GM21528 (cell line): ENCODE measurements around the gene MAPKAP1.
A peak's percentile ranks its signal among the peaks of the same experiment; 100 is the strongest.

ENCODE experiments used
- ATAC-seq: cut with Tn5 transposase; IDR thresholded peaks from one replicate; pipeline ENCODE4 v1.9.1; 2021; ENCODE audit warnings: mild to moderate bottlenecking, moderate library complexity; ENCODE audit not compliant: unreplicated experiment, low FRiP score

Gene MAPKAP1

DNA sequence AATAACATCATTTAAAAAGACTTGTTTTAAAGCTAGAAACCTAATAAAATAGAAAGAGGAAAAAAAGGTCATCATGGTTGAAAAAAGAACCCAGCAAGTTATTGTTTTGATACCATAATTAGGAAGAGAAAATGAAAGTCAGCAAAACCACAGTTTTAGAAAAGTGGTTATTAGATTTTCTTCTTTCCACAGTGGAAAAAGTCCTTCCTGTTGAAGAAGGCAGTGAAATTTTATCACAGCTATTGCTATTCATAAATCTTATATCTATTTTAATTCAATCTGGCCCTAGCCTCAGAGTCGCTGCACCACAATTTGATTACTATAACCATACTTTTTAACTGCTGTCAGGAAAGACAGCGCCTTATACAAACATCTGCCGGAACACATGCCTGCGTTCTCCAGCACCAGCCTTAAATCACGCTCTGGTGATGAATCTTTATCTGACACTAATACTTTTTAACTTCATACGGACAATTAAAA, 60.3 kb downstream of the MAPKAP1 start:
- no peak for ATAC-seq

DNA sequence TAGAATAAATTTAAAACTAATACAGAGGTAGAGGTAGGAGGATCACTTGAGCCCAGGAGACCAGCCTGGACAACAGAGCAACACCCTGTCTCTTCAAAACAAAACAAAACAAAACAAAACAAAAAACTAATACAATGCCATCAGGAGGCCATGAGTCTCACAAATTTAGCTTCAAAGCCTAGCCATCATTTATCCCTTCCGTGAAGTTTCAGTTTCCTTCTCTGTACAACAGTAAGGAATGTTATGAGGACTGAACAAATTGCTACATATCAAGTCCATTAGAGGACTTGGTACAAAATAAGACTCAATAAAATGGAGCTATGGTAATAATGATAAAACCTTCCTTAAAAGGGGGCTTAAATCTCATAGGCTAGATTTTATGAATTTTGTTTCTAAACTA, 60.8 kb downstream of the MAPKAP1 start:
- no peak for ATAC-seq

DNA sequence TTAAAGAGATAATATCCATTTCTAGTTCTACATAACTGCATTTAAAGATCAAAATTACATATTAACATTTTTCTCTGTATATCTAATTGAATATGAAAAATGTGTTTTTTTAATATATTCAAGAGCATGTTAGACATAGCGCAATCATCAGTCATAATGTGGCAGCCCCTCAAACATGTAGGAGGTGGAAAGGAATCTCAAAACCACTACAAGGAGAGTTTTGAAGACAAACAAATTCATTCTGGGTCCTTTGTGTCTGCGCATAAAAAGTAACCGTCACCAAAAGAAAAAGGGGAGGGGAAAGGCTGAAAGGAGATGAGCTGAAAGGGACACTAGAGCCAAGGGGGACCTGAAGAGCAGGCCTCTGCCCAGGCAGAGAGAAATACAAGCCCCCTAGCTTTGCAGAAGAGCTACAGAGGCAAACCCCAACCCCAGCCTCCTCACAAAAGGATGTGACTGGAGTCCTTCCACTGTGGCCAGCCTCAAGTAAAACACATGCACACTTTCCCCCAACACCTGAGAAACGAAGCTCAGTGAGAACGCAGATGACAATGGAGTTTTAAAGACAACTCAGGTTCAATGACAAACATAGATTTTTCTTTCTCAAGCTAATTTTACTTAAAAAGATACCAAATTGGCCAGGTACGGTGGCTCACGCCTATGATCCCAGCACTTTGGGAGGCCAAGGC, 62.0 kb downstream of the MAPKAP1 start:
- no peak for ATAC-seq

DNA sequence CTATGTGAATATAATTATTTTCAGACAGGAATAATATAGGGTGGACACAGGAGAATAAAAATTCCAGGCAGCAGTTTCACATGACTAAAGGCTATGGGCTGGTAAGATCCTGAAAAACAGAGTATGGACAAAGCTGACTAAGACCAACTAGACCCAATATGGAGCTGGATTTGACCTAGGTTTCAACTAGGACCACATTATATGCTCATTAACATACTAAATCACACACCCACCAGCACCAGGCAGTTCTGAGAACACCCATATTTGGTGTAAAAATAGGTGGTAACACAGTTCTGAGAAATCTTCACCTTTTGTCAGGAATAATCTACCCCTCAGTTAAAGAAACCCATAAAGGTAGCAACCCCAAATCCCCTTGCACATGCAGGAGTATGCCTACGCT, 64.7 kb downstream of the MAPKAP1 start:
- no peak for ATAC-seq

DNA sequence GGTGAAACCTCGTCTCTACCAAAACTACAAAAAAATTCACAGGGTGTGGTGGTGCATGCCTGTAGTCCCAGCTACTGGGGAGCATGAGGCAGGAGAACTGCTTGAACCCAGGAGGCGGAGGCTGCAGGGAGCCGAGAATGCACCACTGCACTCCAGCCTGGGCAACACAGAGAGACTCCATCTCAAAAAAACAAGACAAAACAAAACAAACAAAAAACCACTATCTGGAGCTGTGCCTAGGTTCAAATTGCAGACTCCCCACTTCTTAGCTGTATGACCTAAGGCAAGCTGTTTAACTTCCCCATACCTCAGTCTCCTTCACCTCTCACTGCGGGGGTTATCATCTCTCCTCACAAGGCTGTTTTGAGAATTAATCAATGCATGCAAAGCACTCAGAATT, 68.0 kb downstream of the MAPKAP1 start:
- no peak for ATAC-seq

DNA sequence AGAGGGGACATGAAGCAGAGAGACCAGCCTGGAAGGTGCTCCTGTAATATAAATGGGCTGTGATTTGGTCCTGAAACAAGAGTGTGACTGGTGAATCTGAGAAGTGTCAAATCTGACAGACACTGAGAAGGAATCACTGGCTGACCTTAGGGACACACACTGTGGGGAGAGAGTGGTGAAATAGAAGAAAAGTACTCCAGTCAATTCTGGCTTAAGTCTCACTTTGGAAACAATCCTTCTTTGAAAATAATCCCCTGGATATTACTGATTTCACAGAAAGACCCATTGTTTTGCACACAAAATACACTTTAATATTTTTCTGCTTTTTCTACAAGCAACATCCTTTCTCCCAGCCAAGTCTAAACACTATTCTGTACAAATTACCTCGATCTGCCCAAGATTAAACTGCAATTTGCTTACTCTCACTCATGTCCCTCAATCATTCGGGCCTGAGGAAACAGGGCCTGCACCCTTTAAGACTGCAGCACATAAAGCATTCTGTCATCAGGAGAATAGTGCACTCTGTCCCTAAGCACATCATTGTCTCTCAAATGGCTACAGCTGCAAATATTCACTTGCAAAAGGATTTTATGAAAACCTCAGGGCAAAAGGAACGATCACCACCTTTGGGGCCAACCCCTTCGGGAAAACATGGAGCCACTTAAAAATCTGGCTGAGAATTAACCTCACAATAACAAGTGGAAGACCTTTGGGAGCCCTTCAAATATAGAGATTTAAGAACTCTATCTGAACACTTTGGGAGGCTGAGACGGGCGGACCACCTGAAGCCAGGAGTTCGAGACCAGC, 68.6 kb downstream of the MAPKAP1 start:
- no peak for ATAC-seq

DNA sequence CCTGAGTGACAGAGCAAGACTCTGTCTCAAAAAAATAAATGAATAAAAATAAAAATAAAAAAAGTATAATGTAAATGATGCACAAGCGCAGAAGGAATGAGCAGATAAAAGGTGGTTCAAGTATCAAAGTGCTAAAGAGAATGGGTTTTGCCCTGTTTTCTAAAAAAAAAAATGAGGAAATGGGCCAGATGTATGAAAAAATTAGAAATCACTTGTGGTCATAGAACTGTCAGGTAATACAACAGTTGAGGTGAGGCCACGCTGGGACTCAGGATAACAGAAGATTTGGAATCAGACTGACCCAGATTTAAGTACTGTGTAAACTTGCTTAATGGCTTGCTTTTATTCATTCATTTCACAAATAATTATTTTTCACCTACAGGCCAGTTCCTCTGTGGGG, 69.8 kb downstream of the MAPKAP1 start:
- no peak for ATAC-seq

DNA sequence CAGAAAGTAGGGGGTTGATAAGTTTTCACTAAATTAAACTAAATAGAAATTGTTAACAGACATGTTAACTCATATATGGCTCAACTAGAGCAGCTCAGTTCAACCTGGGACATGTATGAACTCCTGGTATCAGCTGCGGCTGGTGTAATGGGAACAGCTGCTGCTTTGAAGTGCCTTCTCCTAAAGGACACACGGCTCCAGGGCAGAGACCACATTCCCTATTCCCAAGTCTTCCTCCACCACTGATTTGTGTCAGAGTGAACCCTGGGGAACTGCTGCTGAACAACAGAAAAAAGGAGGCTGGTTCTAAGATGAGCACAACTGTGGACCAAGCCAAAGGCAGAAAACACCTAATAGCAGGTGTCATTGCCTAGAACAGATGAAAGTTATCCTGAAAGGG, 71.1 kb downstream of the MAPKAP1 start:
- ATAC-seq, result no peak

DNA sequence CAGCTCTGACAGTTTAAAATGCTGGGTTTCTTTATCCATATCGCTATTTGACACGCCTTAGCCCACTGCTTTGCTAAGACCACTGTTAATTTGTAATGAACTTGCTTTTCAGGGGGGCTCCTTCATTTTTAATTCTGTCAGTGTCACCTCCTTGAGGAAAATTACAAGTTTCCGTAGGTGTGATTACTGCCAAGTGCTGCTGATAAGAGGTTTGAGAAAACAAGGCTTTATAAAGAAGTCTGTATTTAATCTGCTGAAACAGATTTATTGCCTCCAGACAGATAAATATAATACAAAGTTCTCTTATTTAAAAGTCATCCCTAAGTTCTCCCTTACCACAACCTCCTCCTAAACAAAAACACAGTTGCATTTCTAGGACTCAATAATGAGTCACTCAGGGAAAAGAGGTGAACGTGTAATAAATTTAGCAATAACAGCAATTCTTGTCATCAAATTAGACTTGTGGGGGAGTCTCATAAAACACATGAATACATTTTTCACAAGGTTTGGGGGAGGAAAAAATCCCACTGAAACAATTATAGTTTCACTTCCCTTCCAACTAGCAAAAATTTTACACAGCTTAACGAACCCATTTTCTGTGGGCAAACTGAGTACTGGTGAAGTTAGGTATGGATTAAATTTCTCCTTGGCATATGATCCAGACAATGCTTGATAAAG, 72.8 kb downstream of the MAPKAP1 start:
- ATAC-seq, result no peak

DNA sequence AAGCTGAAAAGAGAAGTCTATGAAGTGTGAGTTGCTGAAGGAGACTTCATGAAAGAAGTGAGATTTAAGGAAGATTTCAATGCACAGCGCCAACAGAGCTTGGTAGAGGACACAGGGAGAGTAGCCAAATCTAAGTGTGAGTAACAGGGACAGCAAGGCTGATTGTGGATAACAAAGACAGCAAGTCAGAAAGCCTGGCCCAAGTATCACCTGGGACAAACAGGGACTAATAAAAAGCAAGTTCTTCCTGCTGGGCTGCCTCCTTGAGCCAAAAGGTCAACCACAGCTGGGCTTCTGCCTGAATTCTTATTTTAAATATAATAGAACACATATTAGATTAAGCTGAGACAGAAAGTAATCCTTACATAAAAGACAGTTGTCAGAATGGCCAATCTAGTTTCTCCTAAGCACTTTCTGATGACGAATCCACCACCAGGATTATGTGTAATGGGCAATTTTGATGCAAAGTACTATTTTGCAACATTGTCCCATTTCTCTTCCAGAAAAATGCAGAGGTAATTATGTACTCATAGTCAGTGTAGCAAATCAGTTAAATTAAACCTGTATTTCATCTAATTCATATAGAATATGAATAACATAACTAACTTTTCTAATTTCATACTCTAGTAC, 73.8 kb downstream of the MAPKAP1 start:
- no peak for ATAC-seq

DNA sequence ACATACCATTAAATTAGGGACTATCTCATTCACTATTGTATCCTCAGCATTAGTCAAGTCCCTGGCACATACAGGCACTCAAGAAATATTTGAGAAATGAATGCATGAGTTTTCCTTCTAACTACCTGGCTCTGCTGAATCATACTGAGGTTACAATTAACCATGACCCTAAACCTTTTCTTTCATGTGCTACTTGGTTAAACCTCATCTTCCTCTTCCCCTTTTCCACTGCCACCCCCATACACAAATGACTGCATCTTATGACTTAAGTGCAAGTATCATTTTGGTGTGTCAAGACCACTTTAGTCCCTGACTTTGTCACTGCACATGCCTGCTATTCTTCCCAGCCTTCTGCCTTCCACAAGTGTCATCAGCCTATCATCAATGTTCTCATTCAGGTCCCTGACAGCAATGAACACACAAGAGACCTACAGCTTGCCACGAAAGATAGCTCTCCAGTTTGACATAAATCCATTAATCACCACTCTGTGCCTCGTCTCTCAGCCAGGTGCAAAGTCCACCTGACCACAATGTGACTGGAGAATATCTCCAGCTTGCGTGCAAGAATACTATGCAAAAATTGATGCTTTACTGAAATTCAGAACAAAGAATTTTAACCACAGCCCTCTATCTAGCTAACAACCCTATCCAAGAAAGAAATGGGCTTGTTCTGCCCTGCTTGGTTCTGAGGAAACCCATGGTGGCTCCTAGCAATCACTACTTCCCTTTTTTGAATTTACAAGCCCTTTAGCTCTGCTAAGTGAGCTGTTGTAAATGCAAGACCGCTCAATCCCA, 74.5 kb downstream of the MAPKAP1 start:
- ATAC-seq, result peak; percentile 54

DNA sequence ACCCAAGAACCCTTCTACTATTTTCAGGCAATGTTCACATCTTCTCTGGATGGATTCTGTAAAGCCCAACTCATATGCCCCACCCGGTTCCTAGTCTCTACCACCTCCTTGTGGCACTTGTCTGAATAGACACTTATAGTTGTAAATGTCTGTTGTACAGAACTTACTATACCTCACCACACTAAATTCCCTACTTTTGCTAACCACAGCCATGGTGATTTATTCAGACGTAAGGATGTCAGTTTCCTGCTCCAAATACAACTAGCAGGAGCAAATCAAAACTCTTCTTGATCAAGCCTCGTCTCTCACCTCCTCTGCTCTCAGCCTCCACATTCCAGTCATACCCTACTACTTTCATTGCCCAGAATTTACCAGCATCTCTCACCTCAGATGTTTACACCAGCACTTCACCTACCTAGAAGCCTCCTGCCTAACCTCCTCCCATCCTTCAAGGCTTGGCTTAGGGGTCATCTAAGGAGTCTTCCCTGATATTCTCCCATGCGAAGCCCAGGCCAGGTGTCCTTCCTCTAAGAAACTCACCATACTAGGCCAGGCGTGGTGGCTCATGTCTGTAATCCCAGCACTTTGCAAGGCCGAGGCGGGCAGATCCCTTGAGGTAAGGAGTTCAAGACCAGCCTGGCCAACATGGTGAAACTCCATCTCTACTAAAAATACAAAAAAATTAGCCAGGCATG, 75.5 kb downstream of the MAPKAP1 start:
- ATAC-seq, result peak; percentile 36

DNA sequence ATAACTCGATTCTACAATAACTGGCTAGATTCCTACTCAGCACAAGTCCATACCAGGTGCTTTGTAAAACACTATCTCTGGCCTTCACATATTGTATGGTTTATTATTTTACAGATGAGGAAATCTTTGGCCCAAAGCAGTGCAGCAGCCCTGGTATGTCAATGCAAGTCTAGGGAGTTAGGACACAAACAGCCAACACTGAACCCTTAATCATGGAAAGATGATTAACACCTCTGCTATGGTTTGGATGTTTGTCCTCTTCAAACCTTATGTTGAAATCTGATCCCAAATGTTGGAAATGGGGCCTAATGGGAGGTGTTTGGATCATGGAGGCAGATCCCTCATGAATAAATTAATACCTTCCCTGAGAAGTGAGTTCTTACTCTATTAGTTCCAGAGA, 76.6 kb downstream of the MAPKAP1 start:
- ATAC-seq, result no peak

DNA sequence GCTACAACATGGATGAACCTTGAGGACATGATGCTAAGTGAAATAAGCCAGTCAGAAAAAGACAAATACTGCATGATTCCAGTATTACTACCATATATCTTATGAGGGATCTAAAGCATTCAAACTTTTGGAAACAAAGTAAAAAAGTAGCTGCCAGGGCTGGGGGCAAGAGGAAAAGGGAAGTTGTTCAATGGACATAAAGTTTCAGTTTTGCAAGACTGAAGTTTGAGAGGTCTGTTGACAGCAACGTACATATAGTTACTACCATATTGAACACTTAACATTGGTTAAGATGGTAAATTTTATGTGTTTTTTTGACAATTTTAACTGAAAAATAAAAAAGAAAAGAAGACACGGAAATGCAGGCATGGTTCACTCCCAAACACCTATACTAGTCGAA, 77.6 kb downstream of the MAPKAP1 start:
- no peak for ATAC-seq

DNA sequence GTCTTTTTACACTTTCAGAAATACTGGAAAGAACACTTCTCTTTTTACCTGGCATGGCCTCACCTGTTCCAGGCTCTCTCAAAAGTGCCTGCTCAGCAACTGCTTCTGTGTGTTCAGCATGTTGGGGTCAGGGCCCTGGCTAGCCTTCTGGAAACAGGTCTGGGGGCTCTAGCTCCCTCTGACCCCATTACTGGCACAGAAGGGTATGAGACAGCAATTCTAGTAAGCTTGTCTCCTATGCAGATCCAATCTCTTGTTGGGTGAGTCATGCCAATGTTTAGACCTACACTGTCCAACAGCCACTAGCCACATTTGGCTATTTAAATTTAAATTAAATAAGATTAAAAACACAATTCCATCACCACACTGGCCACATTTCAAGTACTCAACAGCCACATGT, 80.8 kb downstream of the MAPKAP1 start:
- no peak for ATAC-seq

DNA sequence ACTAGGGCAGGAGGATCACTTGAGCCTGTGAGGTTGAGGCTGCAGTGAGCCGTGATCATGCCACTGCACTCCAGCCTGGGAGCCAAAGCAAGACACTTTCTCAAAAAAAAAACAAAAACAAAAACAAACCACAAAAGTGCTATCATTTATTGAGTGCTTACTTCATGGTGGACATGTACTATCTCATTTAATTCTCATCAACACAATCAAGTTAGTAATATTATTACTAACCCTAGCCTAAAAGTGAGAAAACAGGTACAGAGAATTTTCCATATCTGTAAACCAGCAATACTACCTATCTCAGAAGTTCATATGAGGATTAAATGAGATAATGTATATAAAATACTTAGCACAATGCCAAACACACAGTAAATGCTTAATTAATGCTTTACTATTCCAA, 85.8 kb downstream of the MAPKAP1 start:
- no peak for ATAC-seq

DNA sequence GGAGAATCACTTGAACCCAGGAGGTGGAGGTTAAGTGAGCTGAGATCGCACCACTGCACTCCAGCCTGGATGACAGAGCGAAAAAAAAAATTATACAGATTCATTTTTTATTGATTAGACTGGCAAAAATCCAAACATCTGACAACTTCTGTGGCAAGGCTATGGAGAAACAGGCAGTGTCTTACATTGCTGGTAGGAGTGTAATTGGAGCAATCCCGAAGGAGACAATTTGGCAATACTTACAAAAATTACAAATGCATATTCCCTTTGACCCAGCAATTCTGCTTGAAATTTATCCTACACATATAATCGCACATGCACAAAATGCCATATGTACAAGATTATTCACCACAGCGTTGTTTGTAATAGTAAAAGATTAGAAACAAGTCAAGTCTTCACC, 86.8 kb downstream of the MAPKAP1 start:
- no peak for ATAC-seq

DNA sequence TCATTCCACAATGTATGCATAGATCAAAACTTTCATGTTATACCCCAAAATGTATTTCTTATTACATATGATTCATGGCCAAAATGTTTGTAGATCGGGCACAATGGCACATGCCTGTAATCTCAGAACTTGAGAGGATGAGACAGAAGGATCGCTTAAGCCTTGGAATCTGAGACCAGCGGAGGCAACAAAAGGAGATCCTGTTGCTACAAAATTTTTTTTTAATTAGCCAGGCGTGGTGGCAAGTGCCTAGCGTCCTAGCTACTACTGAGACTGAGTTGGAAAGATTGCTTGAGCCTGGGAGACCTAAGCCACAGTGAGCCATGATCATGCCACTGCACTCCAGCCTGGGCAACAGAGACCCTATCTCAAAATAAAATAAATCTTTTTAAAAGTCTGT, 89.9 kb downstream of the MAPKAP1 start:
- no peak for ATAC-seq

DNA sequence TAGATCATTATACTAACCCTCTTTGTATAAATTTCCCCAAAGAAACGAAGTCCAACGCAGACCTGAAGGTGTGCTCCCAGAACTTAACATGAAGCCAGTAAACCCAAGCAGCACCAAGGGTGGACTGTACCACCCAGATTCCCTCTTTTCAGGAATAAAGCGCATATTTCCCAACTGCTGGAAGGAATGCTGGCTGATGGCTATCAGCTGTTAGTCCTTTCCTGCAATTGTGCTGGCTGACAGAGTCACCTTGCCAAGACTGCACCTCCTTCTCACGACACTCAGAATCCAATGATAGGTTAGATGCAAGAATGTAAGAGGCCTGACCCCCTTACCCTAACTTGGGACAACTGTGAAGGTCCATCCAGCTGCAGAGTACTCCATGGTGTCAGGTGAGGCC, 93.9 kb downstream of the MAPKAP1 start:
- ATAC-seq, result no peak

DNA sequence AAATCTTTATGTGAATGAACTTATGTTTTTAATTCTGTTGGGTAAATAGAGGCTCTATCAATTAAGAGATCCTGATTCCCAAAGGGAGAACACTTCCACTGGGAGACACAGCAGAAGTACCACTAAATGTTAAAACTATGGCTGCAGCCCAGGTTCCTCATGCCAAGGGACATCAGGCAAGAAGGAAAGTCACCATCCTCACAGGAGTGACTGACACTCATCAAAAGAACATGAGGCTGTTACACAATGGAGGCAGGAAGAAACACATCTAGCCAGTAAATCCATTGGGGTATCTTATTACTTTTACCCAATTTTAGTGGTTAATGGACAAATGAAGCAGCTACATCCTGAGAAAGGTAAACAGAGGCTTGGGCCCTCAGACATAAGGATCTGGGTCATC, 94.4 kb downstream of the MAPKAP1 start:
- no peak for ATAC-seq
